ENCODE results near the gene CCDC6.

GRCh38 chr10:59814878-59815277 is 91.5 kb downstream of the CCDC6 start:
- TF ChIP-seq CTCF (conservative IDR thresholded peaks at IDR 0.05; ENCODE audit: low read length) (no peak), EZH2phosphoT487 (IDR thresholded peaks at IDR 0.05; ENCODE audit: borderline replicate concordance, low read depth, low read length) (no peak)

All from OCI-LY7 (cell line).